ENCODE data around the gene JARID2. TPM values are rescaled to one million over a fixed set of nuclear protein-coding genes. Genes with fewer than 3 reads are reported as not detected.

JARID2 gene
- total and polyA plus RNA-seq, 2 of the 13 experiments (the other 11 are each of a cell fraction or from before 2014, with no cell fraction given), result 7.5 to 10.3 TPM

- no peak for TF ChIP-seq ISL2 (CRISPR knock-in tag; IDR thresholded peaks at IDR 0.05)
- TF ChIP-seq ZNF674 (CRISPR knock-in tag; IDR thresholded peaks at IDR 0.05; ENCODE audit: low read depth), result no peak
- no peak for TF ChIP-seq KAT7 (CRISPR knock-in tag; IDR thresholded peaks at IDR 0.05; ENCODE audit: borderline replicate concordance)
- no peak for TF ChIP-seq FIP1L1 (IDR thresholded peaks at IDR 0.05; ENCODE audit: borderline replicate concordance, insufficient read depth, low read depth, low read length)
- no peak for TF ChIP-seq ZNF781 (CRISPR knock-in tag; IDR thresholded peaks at IDR 0.05; ENCODE audit: borderline replicate concordance, not compliant biosample characterization)
- no peak for TF ChIP-seq ZBTB2 (CRISPR knock-in tag; IDR thresholded peaks at IDR 0.05; ENCODE audit: low read depth)
- TF ChIP-seq RFXANK (CRISPR knock-in tag; IDR thresholded peaks at IDR 0.05), result no peak
- no peak for TF ChIP-seq ZNF282 (IDR thresholded peaks at IDR 0.05; ENCODE audit: partially characterized antibody)
- TF ChIP-seq ZNF562 (CRISPR knock-in tag; IDR thresholded peaks at IDR 0.05; ENCODE audit: borderline replicate concordance), result no peak
These were observed 42.0 kb downstream of the JARID2 start (continued) for GRCh38 chr6:15287670-15288375.

- Histone ChIP-seq H3K27me3 (ENCODE audit: control insufficient read depth in 1 of 2, insufficient read depth in 2 of 2, low read length in 2 of 2) (no peaks in the 10 kb centered on the region), H3K4me1 (ENCODE audit: insufficient read depth, low read length) (peaks cover 52% of the 10 kb centered on the region), H3K9ac (ENCODE audit: insufficient read depth, low read depth, low read length) (no peak overlapping the region), H3K4me2 (ENCODE audit: low read depth, low read length) (no peak overlapping the region), H2AFZ (ENCODE audit: low read length) (no peak overlapping the region), H3K4me3 (replicated peaks in 1 of 3; ENCODE audit: insufficient read depth in 1 of 3, low read depth in 2 of 3, low read length in 3 of 3) (no peak overlapping the region), H3K36me3 (replicated peaks in 1 of 2; ENCODE audit: control insufficient read depth in 1 of 2, insufficient read depth in 2 of 2, low read length in 2 of 2) (no peaks in the 10 kb centered on the region), H4K20me1 (ENCODE audit: insufficient read depth, low read length) (peaks cover 17% of the 10 kb centered on the region; the same call in 1 of the 2 replicates), H3K79me2 (ENCODE audit: insufficient read depth, low read length) (peaks cover 54% of the 10 kb centered on the region), H3K27ac (ENCODE audit: extremely low read length, insufficient read depth, low read length) (no peak overlapping the region), H3K9me3 (ENCODE audit: low read length) (no peaks in the 10 kb centered on the region)
- 89% methylated on average over 8 of the region's 8 CpGs for WGBS (ENCODE audit: low lambda C conversion rate)
- DNase-seq (ENCODE audit: low spot score), result no peak
- 0 out of 4 replicates have a peak, but pooled peaks have one; percentile 6 to 21 for TF ChIP-seq MAFK (conservative IDR thresholded peaks at IDR 0.05 in 1 of 2, IDR thresholded peaks at IDR 0.05 in 1 of 2; ENCODE audit: low read length in 2 of 2)
- TF ChIP-seq AGO1 (IDR thresholded peaks at IDR 0.05; ENCODE audit: low read depth, low read length, poor library complexity, severe bottlenecking), result no peak
- POLR2A ChIA-PET, result interaction anchor here (1.3 kb wide), 1 partner anchor 10 kb away, joined by 4 read pairs; no protein-coding TSS in a partner anchor
- no TSS peak for BruUV-seq (replicated peaks)
- CTCF ChIA-PET (ENCODE audit: low intra/inter-chr PET ratio, low total read pairs), result no interaction called here
- in situ Hi-C loops (cut with HindIII; ENCODE audit: extremely low pct_ligation_motif_present, low pct_unique_long_range_greater_than_20kb), result no loop called here
- no peak for FAIRE-seq
- peak; percentile 37 for ATAC-seq
- intact Hi-C loops (cut with micrococcal nuclease; ENCODE audit: unreplicated experiment), result no loop called here
These were observed 43.0 kb downstream of the JARID2 start for GRCh38 chr6:15288856-15289255.

Measured in HepG2 (cell line).